Left lung (tissue), 10 donors: ENCODE data around the gene ARHGEF4. TPM values are rescaled to one million over a fixed set of nuclear protein-coding genes. Genes with fewer than 3 reads are reported as not detected.

Source experiments
- ATAC-seq: fragments of 200-7000 bp; cut with Tn5 transposase; one replicate; pipeline ENCODE4 v1.9.1; 2020; ENCODE audit warnings: moderate library complexity
- DNase-seq, 4 donors: peaks; one replicate each; pipeline ENCODE4 v3.0.0-alpha.2; 2013 to 2020
- H3K27ac ChIP-seq, 2 donors: fragments of 200-600 bp; sonication (generic) in 1 of 2; one replicate each; pipeline versions ENCODE4 v1.5.0 to v1.8.0; 2020 to 2021
- H3K27me3 ChIP-seq, 2 donors: fragments of 200-600 bp; sonication (generic) in 1 of 2; one replicate each; pipeline versions ENCODE4 v1.5.0 to v1.8.0; 2020 to 2021
- H3K36me3 ChIP-seq, 2 donors: fragments of 200-600 bp; sonication (generic) in 1 of 2; one replicate each; pipeline versions ENCODE4 v1.5.0 to v1.8.0; 2020 to 2021
- H3K4me1 ChIP-seq, 2 donors: fragments of 200-600 bp; one replicate each; pipeline ENCODE4 v1.8.0; 2021
- H3K4me3 ChIP-seq, 2 donors: fragments of 200-600 bp; sonication (generic) in 1 of 2; one replicate each; pipeline versions ENCODE4 v1.5.0 to v1.8.0; 2020 to 2021; ENCODE audit warnings: mild to moderate bottlenecking in 1 of 2
- H3K9me3 ChIP-seq, 2 donors: fragments of 200-600 bp; sonication (generic) in 1 of 2; one replicate each; pipeline versions ENCODE4 v1.5.0 to v1.8.0; 2020 to 2021
- intact Hi-C, 2 donors: fragments of 100-400 bp; cut with DNase I; formaldehyde crosslinking; loops; one replicate each; pipeline versions ENCODE4 v1.11.2 to v1.14.2; 2022
- polyA plus RNA-seq, 6 donors: library from polyadenylated mRNA; unstranded; fragments of 120-200 nt; gene quantifications; one replicate each; pipeline ENCODE4 v1.2.1, GENCODE V29; 2013; ENCODE audit not compliant: insufficient read length in 6 of 6
- total RNA-seq, 2 donors: library from RNA; stranded (reverse); fragmentation: NEBNext Ultra II Directional; extraction: Animal tissue kit (Norgen Biotek cat#: 25700); gene quantifications; one replicate each; pipeline ENCODE4 v1.2.1, GENCODE V29; 2021
- TF ChIP-seq, protein P1 (sequence below), 2 donors: fragments of 200-600 bp; sonication (generic) in 1 of 2; IDR thresholded peaks; one replicate each; pipeline versions ENCODE4 v1.5.0 to v1.8.0; 2021; ENCODE audit warnings: antibody characterized with exemption in 2 of 2
- donor health status: DM: no; HTN: yes; CAD: no.
- donor health status: DM: no; HTN: no; CAD: no.

Gene ARHGEF4
- total and polyA plus RNA-seq, 8 donors, result 1.7 to 4.3 (median 2.8) TPM

GRCh38 chr2:130951018-130951417 is 114.3 kb downstream of the ARHGEF4 start:
- DNase-seq (no peak), ATAC-seq (no peak)
- intact Hi-C loops, result no loop called here
- Histone ChIP-seq H3K9me3 (peaks cover 0 to 33% of the 10 kb centered on the region in 2 donors), H3K27me3 (no peaks in the 10 kb centered on the region), H3K27ac (no peak overlapping the region), H3K36me3 (no peaks in the 10 kb centered on the region), H3K4me1 (no peaks in the 10 kb centered on the region), H3K4me3 (no peak overlapping the region)
- TF ChIP-seq, protein P1, sequence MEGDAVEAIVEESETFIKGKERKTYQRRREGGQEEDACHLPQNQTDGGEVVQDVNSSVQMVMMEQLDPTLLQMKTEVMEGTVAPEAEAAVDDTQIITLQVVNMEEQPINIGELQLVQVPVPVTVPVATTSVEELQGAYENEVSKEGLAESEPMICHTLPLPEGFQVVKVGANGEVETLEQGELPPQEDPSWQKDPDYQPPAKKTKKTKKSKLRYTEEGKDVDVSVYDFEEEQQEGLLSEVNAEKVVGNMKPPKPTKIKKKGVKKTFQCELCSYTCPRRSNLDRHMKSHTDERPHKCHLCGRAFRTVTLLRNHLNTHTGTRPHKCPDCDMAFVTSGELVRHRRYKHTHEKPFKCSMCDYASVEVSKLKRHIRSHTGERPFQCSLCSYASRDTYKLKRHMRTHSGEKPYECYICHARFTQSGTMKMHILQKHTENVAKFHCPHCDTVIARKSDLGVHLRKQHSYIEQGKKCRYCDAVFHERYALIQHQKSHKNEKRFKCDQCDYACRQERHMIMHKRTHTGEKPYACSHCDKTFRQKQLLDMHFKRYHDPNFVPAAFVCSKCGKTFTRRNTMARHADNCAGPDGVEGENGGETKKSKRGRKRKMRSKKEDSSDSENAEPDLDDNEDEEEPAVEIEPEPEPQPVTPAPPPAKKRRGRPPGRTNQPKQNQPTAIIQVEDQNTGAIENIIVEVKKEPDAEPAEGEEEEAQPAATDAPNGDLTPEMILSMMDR (IDR thresholded peaks at IDR 0.05), result no peak

GRCh38 chr2:130954873-130955272 is 118.2 kb downstream of the ARHGEF4 start:
- Histone ChIP-seq H3K4me3 (no peak overlapping the region), H3K9me3 (peaks cover 0 to 30% of the 10 kb centered on the region in 2 donors), H3K27me3 (peaks cover 0 to 6% of the 10 kb centered on the region in 2 donors), H3K27ac (no peak overlapping the region), H3K4me1 (no peaks in the 10 kb centered on the region), H3K36me3 (no peaks in the 10 kb centered on the region)
- DNase-seq (no peak), ATAC-seq (no peak)
- intact Hi-C loops, result no loop called here
- TF ChIP-seq, protein P1 (IDR thresholded peaks at IDR 0.05), result no peak

- peaks cover 0 to 25% of the 10 kb centered on the region in 2 donors for H3K9me3 ChIP-seq
- H3K27ac ChIP-seq, result no peak overlapping the region
- no peaks in the 10 kb centered on the region for H3K36me3 ChIP-seq
- no peak overlapping the region for H3K4me3 ChIP-seq
- no peak for DNase-seq
- H3K4me1 ChIP-seq, result no peaks in the 10 kb centered on the region
- intact Hi-C loops, result no loop called here
- peaks cover 5 to 29% of the 10 kb centered on the region in 2 donors for H3K27me3 ChIP-seq
- ATAC-seq, result no peak
- TF ChIP-seq, protein P1 (IDR thresholded peaks at IDR 0.05), result no peak
These were observed 121.2 kb downstream of the ARHGEF4 start for GRCh38 chr2:130957915-130958314.

DNA sequence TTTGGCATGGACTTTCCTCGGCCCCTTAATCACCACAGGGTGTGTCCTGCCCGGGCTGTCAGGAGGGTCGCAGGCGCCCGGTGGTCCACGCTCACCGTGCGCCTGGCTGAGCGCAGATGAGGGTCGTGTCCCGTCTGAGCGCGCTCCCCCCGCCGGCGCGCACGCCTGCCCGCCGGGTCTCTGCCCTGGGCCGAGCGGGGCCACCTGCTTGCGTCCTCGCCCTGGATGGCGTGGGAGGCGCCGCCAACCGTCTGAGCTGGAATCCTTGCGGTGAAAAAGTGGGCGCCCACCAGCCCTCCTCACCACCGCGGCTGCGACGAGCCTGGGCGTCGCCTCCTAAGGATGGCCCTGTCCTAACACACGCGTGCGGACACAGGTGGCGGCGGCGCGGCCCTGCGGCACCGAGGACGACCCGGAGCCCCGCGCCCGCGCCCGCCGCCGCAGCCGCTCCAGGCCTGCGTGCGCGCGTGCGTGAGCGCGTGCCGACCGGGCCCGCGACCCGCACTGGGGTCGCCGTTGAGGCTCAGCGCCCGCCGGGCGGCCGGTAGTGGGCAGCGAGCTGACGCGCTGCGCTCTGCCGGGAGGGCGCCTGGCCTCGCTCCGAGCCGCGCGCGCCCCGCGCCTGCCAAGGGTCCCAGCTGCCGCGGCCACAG is 126.6 kb downstream of the ARHGEF4 start:
- DNase-seq (no peak), ATAC-seq (no peak)
- TF ChIP-seq, protein P1 (IDR thresholded peaks at IDR 0.05), result no peak
- H3K4me1 ChIP-seq, result peaks cover 0 to 5% of the 10 kb centered on the region in 2 donors
- H3K36me3 ChIP-seq, result no peaks in the 10 kb centered on the region
- intact Hi-C loops, result no loop called here
- no peak overlapping the region for H3K27ac ChIP-seq
- no peak overlapping the region for H3K4me3 ChIP-seq
- H3K9me3 ChIP-seq, result no peaks in the 10 kb centered on the region
- peaks cover 32 to 73% of the 10 kb centered on the region in 2 donors for H3K27me3 ChIP-seq

GRCh38 chr2:130963849-130964793 is 127.4 kb downstream of the ARHGEF4 start:
- H3K4me3 ChIP-seq, result no peak overlapping the region
- DNase-seq, result peak in 1 of 4 donors; percentile 17

More at GRCh38 chr2:130963849-130964793, 127.4 kb downstream of the ARHGEF4 start:
- H3K27me3 ChIP-seq, result peaks cover 32 to 71% of the 10 kb centered on the region in 2 donors
- ATAC-seq, result peak; percentile 68
- TF ChIP-seq, protein P1 (IDR thresholded peaks at IDR 0.05), result no peak
- no peak overlapping the region for H3K27ac ChIP-seq
- intact Hi-C loops, result no loop called here
- no peaks in the 10 kb centered on the region for H3K9me3 ChIP-seq
- H3K4me1 ChIP-seq, result peaks cover 0 to 5% of the 10 kb centered on the region in 2 donors
- no peaks in the 10 kb centered on the region for H3K36me3 ChIP-seq
